NCI-H187 treated with DMSO at 0.1 percent for 48 hours (cell line): ENCODE results near the gene AVPI1.

Experiments used
- DNase-seq: peaks from one replicate; lab custom pipeline; 2025; lab: John Stamatoyannopoulos, UW

Gene AVPI1

GRCh38 chr10:97686962-97687784, at the start of gene AVPI1:
Gene AVPI1, minus strand, starts transcription at chr10:97687241. Its CDS starts 7,336 bp downstream, at chr10:97679905.
- DNase-seq = peak; percentile 62

- DNase-seq = no peak
Observed at GRCh38 chr10:97736403-97736901, 49.4 kb upstream of the AVPI1 start.

- DNase-seq = no peak
Observed at GRCh38 chr10:97734021-97734420, 47.0 kb upstream of the AVPI1 start.

GRCh38 chr10:97733256-97733655, 46.2 kb upstream of the AVPI1 start:
- DNase-seq = no peak

GRCh38 chr10:97732052-97732359, 45.0 kb upstream of the AVPI1 start:
- no peak for DNase-seq

- no peak for DNase-seq
Observed at GRCh38 chr10:97731346-97732051, 44.5 kb upstream of the AVPI1 start.

GRCh38 chr10:97729014-97729413, 42.0 kb upstream of the AVPI1 start:
- DNase-seq = no peak

GRCh38 chr10:97726636-97727178, 39.7 kb upstream of the AVPI1 start:
- DNase-seq = no peak

GRCh38 chr10:97724341-97724941, 37.4 kb upstream of the AVPI1 start:
- DNase-seq = no peak

GRCh38 chr10:97723001-97723400, 36.0 kb upstream of the AVPI1 start:
- DNase-seq = no peak

GRCh38 chr10:97721871-97722780, 35.1 kb upstream of the AVPI1 start:
- DNase-seq = no peak

- DNase-seq = no peak
Observed at GRCh38 chr10:97719602-97720001, 32.6 kb upstream of the AVPI1 start.

- DNase-seq = peak; percentile 37
Observed at GRCh38 chr10:97718659-97719142, 31.7 kb upstream of the AVPI1 start.

- DNase-seq = no peak
Observed at GRCh38 chr10:97718178-97718577, 31.1 kb upstream of the AVPI1 start.

GRCh38 chr10:97717627-97718026, 30.6 kb upstream of the AVPI1 start:
- no peak for DNase-seq

- DNase-seq = no peak
Observed at GRCh38 chr10:97715259-97715874, 28.3 kb upstream of the AVPI1 start.

- no peak for DNase-seq
Observed at GRCh38 chr10:97714401-97715258, 27.6 kb upstream of the AVPI1 start.

GRCh38 chr10:97713826-97714400, 26.9 kb upstream of the AVPI1 start:
- no peak for DNase-seq

GRCh38 chr10:97713339-97713825, 26.3 kb upstream of the AVPI1 start, which contains the start of gene MARVELD1:
Gene MARVELD1, plus strand, starts transcription at chr10:97713730. Its CDS starts 147 bp downstream, at chr10:97713877.
- no peak for DNase-seq
